22Rv1 (cell line): ENCODE measurements around the gene CHD6.

Experiments
- ZFX ChIP-seq: fragments of 450-650 bp; IDR thresholded peaks from 2 replicates; pipeline ENCODE4 v1.6.1; 2017; ENCODE audit warnings: antibody characterized with exemption, borderline replicate concordance
- TF ChIP-seq, protein P1 (sequence below): fragments of 450-650 bp; IDR thresholded peaks from 2 replicates; pipeline ENCODE4 v1.5.1; 2017; ENCODE audit warnings: mild to moderate bottlenecking

DNA sequence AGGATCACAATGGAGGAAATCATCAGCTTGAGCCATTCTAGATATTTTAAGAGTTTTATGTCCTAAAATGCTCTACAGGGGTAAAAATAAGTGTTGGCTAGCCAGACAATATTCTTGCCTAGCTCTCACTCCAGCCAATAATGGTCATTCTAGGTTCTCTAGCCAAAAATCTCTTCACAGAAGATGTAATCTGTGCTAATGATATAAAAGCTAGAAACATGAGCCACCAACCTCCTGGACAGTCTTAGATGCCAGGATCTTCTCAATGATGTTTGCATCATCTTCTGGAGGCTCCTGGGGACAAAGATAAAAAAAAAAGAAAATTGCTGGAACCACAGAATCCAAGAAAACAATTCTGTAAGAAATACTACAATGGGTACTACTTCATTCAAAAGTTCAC, 119.1 kb downstream of the CHD6 start:
- TF ChIP-seq, protein P1, sequence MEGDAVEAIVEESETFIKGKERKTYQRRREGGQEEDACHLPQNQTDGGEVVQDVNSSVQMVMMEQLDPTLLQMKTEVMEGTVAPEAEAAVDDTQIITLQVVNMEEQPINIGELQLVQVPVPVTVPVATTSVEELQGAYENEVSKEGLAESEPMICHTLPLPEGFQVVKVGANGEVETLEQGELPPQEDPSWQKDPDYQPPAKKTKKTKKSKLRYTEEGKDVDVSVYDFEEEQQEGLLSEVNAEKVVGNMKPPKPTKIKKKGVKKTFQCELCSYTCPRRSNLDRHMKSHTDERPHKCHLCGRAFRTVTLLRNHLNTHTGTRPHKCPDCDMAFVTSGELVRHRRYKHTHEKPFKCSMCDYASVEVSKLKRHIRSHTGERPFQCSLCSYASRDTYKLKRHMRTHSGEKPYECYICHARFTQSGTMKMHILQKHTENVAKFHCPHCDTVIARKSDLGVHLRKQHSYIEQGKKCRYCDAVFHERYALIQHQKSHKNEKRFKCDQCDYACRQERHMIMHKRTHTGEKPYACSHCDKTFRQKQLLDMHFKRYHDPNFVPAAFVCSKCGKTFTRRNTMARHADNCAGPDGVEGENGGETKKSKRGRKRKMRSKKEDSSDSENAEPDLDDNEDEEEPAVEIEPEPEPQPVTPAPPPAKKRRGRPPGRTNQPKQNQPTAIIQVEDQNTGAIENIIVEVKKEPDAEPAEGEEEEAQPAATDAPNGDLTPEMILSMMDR = no peak
- TF ChIP-seq ZFX = no peak
